GM18909 (cell line): Measurements from ENCODE around the gene BCAS4.
"Not testable (repeated sequence)": the region's sequence is repeated elsewhere in the genome, so short reads cannot be mapped to it uniquely, and the experiment has no call there.

Experiments used
- ATAC-seq: cut with Tn5 transposase; IDR thresholded peaks from one replicate; pipeline ENCODE4 v1.9.1; 2021; ENCODE audit warnings: mild to moderate bottlenecking; ENCODE audit not compliant: unreplicated experiment, poor library complexity

Gene BCAS4

DNA sequence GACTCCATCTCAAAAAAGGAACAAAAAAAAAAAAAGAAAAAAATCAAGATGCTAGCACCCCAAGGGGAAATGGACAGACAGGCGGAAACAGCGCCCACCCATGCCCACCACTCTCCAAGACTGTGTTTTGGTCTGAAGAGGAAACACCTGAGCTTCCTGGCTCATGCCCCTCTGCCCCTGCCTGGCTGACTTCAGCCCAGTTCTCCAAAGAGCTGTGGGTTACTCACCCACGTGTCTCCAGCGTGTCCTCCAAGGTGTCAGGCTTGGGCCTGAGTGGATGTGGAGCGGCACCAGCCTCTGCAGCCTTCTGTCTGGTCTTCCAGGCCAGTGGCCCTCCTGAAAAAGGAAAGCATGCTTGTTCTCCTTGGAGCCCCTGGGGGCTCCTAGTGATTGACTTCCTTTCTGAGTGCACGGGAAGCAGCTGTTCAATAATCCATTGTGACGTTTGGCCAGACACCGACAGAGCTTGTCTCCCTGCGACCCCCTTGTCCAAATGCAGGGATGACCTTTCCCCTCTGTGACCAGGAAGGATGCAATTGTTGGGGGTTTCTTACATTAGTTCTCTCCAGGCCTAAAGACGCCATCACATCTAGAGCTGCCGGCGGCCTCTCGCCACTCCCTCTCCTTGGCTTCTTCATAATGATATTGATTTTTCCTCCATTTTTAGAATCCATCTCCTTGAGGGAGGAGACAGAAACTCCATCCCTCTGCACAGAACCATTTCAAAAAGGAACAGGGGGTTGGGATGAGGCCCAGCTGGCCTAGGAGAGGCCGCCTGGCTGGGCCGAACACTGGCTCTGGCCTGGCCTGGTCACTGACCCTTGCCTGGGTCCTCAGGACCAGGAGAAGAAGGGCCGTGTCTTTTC lies 77.9 kb downstream of the BCAS4 start:
- ATAC-seq = no peak

DNA sequence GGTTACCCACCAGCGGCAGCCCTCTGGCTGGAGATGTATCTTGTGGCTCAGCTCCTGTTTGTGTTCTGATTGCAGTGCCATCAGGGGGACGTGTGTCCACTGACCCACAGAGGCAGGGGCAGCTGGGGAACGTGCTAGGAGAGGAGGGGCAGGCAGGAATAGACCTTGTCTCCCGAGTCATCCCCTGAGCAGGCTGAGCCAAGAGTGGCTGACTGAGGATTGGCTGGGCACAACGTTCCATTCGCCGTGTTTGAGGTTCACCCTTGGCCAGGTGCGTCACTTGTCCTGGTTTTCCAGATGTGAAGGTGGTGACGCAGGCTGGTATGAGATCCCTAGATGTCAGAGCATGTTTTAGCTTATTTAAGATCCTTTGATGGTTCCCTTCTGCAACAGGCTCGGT lies 78.7 kb downstream of the BCAS4 start:
- ATAC-seq = no peak

DNA sequence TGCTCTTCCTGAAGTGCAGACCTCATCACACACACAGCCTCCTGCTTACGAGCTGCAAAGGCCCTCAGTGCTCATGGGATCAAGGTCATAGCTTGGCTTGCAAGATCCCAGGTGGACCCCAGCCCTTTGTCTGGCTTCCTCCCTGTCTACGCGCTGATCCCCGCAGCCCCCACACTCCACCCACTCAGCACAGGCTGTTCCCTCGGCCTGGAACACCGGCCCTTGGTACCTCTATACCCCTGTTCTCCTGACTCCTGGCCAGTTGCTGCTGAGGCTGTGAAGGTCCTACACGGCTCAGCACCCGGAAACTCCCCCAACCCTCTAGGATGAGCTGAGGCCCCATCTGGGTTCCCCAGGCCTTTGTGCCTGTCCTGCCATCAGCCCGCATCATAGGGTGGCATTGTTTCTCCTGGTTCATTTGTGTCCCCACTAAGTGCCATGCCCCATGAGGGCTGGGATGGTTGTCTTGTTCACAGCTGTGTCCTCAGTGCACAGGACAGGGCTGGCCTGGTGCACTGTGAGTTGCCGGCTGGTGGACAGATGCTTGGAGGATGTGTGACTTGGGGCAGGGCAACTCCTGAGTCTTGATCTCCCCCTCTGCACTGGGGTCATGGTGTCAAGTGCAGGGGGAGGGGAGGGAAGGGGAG lies 79.4 kb downstream of the BCAS4 start:
- ATAC-seq = no peak

DNA sequence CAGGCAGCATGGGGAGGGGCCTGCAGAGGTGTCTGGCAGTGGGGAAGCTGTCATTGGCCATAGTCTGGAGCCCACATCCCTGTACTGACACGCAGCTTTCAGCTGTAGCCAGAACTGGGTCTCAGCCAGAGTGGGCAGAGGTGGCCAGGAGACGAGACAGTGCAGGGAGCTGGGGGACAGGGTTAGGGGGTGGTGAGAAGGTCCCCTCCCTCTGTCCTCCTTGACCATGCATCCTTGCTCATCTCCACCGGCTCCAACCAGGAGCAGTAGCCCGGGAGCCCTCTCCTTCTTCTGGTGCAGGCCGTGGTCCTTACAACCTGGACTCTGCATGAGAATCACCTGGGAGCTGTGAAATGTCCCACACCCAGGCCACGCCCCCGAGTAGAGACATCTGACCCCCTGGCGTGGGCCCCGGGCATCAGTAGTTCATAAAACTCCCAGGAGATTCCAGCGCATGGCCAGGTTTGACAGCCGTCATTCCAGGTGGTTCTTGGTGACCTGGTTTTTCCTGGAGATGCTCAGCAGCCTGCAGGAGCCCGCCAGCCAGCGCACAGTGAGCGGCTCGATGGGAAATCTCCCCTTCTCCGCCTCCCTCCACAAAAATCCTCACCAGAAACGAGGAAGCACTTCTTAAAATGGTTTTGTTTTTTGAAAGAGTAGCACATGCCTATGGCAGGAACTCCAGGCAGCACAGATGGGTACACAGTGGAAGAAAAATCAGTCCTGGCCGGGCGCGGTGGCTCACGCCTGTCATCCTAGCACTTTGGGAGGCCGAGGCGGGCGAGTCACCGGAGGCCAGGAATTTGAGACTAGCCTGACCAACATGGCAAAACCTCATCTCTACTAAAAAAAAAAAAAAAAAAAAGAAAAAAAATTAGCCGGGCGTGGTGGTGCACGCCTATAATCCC lies 80.2 kb downstream of the BCAS4 start:
- ATAC-seq = no peak

DNA sequence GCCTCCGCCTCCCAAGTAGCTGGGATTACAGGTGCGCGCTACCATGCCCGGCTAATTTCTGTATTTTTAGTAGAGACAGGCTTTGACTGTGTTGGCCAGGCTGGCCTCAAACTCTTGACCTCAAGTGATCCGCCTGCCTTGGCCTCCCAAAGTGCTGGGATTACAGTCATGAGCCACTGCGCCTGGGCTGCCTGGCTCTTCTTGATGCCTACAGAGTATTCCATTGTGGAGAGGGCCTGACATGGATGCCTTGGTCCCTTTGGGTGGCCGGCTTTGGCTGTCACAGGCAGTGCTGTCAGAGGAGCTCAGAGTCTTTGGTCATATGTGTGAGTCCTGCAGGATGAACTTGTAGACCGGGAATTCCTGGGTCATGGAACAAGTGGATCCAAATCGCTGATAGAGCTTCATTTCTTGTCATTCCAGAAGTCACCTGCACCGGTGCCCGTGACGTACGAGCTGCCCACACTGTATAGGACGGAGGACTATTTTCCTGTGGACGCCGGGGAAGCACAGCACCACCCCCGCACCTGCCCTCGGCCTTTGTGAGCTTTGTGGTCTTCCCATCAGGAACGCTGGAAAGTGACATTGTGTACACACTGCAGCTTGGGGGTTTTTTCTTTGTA lies 81.3 kb downstream of the BCAS4 start:
- ATAC-seq = no peak

DNA sequence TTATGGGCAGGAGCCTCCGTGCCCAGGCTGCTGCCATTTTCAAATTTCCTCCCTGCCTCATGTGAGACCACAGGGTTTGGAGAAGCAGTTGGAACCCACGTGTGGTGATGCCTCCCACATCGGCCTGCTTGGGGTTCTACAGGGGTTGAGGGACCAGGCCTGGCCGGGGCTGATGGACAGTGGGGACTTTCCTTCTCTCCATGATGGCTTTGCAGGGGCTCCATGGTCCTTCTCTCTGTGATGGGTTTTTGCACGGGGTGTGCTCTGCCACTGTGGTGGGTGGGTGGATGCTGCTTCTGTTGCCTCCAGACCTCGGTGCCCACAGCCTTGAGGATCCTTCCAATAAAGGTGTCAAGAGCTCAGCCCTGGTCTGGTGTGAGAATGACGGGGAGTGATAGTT lies 82.0 kb downstream of the BCAS4 start:
- no peak for ATAC-seq

DNA sequence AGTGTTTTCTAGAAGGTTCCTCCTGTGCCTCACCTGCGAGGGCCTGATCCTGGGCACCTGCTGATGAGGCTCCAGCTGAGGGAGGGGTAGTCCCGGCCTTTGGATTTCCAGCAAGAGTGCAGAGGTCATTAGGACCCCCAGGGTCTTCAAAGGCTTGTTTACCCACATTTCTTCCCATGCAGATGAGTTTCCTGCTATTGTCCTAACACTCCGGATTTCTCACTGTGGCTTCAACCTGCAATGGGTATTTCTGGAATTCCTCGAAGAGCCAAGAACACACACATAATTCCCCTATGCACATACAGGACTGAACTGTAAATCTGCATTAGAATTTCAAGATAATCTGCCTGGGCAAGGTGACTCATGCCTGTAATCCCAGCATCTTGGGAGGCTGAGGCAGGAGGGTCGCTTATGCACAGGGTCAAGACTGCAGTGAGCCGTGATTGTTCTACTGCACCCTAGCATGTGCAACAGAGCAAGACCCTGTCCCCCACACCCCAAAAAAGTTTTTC lies 82.4 kb downstream of the BCAS4 start:
- no peak for ATAC-seq

DNA sequence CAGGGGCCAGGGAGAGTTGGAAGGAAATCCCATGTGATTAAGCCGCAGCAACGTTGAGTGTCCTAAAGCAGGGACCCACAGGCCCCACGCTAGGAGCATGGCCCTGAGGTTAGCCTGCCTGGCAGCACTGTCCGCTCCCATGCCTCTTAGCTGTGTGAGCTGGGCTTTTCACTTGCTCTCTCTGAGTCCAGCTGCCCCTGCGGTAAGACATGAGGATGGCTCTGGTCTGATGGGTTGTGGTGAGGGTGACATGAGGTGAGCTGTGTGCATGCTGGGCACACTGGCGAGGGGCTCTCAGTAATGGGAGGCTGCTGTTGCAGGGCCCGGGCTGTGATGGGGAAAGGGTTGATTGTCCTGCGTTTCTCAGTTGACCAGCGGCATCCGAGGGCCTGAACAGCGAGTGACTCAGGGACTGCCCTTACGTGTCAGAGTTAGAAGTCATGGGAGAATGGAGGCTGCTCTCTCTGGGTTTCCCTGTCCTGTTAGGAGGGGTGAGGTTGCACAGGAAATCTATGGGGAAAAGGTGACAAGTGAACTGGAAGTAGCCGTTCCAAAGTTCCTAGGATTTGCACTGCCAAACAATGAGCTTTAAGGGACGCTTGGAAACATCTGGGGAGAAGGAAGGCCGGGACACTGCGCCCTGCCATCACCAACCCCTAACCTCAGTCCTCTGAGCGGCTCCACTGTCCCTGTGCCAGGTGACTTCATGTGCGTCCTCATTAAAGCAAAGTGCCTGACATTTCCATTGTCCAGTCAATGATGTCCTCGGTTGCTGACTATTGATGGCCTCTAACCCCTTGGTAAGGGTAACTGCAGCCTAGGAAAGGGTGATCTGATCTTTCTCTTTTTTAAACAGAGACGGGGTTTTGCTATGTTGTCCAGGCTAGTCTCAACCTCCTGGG lies 85.0 kb downstream of the BCAS4 start:
- no peak for ATAC-seq

DNA sequence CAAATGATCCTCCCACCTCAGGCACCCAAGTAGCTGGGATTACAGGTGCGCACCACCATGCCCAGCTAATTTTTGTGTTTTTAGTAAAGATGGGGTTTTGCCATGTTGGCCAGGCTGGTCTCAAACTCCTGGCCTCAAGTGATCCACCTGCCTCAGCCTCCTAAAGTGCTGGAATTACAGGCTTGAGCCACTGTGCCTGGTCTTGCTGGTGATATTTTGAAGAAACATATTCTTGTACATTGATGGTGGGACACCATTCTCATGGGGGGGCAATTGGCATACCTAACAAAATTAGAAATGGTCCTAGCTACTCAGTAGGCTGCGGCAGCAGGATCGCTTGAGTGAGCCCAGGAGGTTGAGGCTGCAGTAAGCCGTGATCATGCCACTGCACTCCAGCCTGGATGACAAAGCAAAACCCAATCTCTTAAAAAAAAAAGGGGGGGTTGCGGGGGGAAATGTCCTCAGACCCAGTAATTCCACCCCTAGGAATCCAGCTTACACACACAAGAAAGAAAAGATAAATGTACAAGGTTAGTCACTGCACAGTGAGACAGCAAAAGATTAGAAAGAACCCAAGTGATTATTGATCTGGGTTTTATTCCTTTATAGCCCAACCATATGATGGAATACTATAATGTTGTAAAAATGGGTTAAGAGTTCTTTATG lies 87.0 kb downstream of the BCAS4 start:
- not testable (repeated sequence) for ATAC-seq

DNA sequence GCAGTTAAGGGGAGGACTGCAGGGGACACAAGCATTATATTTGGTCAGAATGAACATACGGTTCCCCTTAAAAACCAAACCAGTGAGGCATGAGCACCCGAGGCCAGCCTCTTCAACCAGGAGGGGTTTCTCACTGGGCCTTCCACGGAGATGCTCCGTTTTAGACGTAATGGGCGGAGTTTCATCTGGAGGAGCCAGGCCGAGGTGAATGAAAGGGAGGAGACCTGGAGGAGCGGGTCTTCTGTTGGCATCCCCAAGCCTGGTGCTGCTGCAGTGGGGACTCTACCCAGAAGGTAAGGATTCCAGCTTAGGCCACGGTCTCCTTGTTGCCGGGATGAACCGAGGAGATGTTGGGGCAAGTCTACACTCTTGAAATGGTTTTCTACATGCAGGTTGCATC lies 89.0 kb downstream of the BCAS4 start:
- ATAC-seq = no peak

DNA sequence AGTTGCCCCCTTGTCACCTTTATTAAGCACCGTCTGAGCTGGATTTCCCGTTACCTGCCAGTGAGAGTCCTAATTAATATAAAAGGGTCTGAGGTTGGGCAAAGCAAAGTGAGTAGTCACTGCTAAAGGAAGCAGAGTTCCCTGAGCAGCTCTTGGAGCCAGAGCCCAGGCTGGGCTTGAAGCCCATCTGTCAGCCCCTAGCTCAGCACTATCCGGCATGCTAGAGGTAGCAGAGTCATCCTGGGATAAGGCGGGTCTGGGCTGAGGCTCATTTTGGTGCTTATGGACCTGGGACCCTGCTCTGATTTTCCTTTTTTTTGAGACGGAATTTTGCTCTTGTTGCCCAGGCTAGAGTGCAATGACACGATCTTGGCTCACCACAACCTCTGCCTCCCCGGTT lies 90.2 kb downstream of the BCAS4 start:
- ATAC-seq = no peak

DNA sequence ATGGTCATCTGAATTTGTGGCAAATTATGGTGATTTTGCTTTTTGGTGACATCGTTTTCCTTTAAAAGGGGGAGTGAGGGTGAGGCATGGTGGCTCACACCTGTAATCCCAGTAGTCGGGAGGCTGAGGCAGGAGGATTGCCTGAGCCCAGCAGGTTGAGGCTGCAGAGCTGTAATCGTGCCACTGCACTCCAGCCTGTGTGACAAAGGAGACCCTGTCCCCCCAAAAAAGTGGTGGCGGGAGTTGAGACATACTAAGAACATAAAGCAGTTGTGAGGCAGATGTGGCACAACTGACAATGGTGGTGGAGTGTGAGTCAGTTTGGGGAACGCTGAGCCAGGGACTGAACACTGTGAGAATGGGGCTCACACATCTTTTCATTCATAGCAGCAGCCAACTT lies 90.9 kb downstream of the BCAS4 start:
- ATAC-seq = no peak

DNA sequence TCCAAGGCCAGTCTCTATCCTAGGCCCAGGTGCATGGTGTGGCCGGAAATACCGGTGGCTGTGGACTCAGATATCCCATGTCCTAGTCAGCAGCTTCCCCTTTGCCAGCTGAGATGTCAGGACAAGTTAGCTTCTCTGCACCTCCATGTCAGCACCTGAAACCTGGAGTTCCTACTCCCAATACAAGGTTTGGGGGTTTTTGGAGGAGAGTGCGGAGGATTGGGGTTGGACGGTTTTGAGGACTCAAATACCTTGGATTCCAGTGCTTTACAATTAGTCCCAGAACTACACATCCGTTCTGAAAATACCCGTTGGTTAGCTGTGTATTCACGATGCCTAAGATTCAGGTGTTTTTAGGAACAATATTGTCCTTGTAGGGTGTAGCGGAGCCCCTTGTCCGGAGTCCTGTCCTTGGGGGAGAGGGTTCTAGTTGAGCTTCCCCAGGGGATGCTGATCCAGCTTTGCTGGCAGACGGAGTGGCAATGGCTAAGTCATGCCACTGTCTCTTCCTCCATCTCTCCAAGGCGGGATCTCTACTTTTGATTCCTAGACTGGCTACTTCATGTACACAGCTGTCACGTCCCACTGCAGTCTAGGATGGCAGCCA lies 91.4 kb downstream of the BCAS4 start:
- ATAC-seq = no peak

DNA sequence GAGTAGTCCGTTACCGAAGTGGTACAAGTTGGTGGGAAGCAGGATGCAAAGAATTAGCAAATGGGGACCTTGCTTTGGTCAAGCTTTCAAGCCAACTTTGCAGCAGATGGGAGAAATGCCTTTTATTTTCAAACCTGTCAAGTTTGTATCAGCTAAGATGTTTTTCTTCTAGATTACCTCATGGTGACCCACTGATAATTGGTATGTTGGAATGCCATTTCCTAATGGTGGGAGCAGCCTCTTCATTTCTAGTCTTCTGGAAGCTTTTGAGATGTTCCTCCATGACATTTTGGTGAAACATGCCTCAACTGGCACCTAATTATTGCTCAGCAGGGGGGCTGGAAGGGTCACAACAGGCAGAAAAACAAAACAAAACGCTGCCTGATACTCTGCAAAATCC lies 92.7 kb downstream of the BCAS4 start:
- ATAC-seq = no peak

DNA sequence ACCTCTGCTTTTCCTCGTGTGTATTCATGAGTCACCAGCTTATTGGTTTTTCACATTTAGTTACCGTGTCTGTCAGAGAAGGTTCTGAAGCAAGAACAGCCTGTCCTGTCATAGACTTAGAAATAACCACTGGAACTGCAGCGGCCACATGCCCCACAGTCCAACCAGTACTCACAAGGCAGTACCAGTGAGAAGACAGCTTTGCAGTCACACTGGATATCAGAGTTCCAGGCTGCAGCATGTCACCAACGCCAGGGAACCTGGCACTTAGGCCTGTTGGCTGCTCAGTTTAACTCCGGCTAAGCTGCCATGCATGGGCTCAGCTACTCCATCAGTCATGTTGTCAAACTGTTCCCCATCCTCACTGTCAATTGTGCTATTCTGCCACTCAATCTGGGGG lies 96.3 kb downstream of the BCAS4 start:
- no peak for ATAC-seq

DNA sequence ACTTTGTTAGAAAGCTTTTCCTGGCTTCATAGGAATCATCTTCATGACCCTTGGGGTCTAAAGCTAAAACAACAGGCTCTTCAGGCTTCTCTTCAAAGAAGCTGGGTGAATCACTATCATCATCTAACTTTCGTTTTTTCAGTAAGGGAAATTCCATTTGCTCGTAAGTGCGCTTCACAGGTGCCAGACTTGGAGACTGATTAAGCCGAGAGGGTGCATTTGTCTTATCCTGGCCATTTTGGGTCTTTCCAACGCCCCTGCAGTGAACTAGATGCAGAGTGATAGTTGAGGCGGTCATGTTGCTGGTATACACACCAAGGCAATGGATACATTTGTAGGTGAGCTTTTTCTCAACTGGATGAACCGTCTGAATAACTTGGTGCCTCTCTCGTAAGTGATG lies 97.5 kb downstream of the BCAS4 start:
- no peak for ATAC-seq

DNA sequence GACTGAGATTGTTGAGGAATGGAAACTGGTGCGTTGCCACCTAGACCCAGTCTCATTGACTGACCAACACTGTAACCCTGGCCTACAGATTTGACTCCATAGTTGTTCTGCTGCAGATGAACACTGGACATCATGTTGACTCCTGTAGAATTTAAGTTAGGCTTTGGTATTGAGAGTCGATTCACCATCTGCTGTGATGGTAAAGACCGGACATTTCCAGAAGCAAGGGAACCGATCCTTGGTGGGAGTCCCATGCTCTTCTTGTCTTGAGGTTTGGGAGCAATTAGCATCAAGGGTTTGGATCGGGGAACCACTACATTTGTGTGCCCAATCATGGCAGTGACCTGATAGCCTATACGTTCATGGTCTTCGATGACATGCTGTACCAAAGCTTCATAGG lies 98.8 kb downstream of the BCAS4 start:
- no peak for ATAC-seq

DNA sequence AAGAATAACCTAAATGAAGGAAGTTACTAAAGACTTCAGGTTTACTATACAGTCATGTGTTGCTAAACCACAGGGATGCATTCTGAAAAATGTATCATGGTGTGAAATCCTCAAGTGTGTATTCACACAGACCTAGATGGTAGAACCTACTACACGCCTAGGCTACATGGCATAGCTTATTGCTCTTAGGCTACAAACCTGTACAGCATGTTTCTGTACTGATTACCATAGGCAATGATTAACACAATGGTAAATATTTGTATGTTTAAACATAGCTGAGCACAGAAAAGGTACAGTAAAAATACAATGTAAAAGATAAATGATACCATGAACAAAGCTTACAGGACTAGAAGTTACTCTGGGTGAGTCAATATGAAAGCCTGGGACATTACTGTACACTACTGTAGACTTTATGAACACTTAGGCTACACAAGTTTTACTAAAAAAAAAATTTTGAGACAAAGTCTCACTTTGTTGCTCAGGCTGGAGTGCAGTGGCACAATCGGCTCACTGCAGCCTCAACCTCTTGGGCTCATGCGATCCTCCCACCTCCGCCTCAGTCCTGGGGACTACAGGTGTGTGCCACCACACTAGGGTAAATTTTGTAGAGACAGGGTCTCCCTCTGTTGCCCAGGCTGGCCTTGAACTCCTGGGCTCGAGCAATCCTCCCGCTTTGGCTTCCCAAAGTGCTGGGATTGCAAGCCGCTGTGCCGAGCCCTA lies 100.4 kb downstream of the BCAS4 start:
- ATAC-seq = no peak
